Dermis blood vessel endothelial cell (primary cell): ENCODE data around the gene RANBP9. TPM values are rescaled to one million over a fixed set of nuclear protein-coding genes. Genes with fewer than 3 reads are reported as not detected.

Source experiments
- DNase-seq: peaks from one replicate; pipeline ENCODE4 v3.0.0; 2010
- total RNA-seq: library from RNA; depleted of rRNA; stranded (reverse); fragments of >200 nt; gene quantifications from 2 replicates; pipeline ENCODE4 v1.2.3, GENCODE V29; 2014

Gene RANBP9
- total RNA-seq = 23.3 and 62.5 TPM in 2 replicates

DNA sequence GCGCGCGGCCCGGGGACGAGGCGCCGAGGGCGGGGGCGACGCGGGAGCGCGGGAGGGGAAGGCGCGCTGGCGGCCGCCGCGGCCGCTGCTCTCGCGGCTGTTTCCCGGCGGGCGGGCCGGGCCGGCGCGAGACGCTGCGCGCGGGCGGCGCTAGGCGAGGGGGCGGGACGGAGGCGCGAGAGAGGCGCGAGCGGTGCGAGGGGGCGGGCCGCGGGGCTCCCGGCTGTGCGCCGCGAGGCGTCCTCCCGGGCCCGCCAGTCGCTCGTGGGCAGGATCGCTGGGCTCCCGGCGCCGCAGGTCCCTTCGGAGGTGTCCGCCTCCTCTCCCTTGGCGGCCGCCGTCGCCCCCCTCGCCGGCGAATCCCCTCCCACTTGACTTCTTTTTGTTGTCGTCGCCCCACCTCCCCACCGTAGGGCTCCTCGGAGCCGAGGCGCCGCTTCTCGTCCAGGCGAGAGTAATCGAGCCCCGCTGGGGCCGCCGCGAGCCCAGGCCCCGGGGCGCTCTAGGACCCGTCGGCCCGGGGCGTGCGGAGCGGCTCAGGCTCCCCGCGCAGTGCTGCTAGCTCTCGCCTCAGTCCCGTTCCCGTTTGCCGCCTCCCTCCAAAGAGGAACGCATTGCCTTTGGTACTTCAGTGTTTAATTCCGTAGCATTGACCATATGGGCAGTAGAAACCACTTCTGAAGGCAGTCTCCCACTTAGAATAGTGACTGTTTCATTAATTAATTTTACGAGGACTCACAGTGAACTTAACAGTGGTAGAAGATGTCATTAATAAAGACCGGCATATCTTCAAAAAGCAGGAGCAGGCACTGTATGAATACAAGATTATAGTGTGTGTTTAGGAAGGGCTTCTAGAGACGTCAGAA is at the start of gene RANBP9:
Gene RANBP9, minus strand, starts transcription at position 103 of the 866 bp plus-strand sequence. CDS start 330 bp downstream, outside the sequence.
- peak; percentile 90 for DNase-seq

DNA sequence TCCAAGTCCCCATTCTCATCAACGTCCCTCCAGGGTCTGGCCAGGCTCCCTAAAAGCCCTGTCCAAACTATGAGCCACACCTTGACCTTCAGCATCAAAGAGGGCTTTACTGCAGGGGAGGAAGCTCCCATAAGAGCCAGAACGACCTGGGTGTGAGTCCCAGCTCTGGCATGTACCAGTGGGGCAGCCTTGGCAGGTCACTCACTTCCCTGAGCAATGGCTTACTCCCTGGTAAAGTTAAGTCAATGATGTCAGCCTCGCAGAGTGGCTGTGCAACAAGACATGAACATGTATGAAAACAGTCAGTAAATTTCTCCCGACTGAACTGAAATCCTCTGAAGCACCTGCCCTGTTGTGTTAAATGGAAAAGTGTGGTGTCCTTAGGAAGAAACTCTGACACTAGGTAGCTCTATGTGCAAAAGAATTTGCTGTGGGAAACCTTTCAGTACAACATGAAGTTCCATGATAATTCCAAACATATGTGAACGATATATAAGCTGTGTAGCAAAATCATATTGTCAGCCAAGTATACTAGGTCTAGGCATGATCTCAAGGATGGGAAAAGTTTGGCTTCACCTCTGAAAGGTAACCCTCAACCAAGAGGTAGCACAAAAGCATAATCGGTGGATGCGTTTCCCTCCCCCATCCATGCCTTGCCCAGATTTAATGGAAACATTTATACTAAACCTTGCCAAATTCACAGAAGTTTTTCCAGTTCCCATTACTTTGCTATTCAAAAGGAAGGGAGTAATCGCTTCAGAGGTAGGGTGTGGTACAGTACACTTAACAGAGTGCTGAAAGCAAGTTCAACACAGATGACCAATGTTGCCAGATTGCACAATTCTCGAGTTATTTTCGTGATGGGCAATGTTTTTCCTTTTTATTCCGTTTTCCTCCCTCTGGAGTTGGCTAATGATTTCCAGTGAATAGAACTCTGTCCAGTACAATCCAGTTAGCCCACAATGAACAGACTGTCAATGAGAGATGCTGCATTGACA is 49.0 kb upstream of the RANBP9 start:
- no peak for DNase-seq

DNA sequence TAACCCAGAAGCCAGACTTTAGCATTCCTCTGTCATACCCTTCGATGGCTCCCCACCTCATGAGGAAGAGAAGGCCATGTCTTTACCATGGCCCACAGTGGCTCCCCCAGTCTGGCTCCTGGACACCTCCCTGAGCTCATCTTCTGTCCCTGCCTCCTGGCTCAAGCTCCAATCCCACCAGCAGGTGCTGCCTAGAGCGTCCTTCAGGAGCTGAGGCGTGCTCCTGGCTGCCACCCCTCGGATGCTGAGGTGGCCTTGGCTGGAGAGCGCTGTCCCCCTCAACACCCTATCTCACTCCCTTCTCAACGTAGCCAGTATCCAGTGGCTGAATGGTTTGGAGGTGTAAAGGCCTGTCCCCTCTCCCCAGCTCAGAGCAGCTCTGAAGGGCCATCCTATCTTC is 47.4 kb upstream of the RANBP9 start:
- DNase-seq = no peak

DNA sequence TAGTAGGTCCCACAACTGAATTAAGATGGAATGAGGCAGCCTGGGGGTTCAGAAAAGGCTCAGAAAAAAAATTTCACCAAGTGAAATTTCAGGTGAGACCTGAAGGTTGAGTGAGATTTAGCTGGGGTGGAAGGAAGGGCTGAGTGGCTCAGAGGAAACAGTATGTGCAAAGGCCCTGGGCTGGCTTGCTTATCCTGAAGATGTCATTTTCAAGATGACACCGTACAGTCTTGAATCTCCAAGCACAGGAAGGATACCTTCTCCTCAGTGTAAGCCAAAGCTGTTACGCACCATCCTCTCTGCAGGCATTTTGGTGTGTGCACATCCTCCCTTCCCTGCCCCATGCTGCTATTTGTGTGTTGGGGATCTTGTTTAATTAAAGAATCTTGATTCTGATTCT is 43.0 kb upstream of the RANBP9 start:
- no peak for DNase-seq

DNA sequence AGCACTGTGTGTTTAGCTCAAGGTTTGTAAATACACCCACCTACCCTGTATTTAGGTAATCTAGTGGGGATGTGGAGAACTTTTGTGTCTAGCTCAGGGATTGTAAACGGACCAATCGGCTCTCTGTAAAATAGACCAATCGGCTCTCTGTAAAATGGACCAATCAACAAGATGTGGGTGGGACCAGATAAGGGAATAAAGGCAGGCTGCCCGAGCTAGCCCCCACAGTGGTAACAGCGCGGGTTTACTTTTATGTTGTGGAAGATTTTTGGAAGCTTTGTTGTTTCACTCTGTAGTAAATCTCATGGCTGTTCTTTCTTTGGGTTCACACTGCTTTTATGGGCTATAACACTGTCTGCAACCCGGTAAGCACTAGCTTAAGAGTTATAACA is 32.1 kb upstream of the RANBP9 start:
- DNase-seq = no peak

DNA sequence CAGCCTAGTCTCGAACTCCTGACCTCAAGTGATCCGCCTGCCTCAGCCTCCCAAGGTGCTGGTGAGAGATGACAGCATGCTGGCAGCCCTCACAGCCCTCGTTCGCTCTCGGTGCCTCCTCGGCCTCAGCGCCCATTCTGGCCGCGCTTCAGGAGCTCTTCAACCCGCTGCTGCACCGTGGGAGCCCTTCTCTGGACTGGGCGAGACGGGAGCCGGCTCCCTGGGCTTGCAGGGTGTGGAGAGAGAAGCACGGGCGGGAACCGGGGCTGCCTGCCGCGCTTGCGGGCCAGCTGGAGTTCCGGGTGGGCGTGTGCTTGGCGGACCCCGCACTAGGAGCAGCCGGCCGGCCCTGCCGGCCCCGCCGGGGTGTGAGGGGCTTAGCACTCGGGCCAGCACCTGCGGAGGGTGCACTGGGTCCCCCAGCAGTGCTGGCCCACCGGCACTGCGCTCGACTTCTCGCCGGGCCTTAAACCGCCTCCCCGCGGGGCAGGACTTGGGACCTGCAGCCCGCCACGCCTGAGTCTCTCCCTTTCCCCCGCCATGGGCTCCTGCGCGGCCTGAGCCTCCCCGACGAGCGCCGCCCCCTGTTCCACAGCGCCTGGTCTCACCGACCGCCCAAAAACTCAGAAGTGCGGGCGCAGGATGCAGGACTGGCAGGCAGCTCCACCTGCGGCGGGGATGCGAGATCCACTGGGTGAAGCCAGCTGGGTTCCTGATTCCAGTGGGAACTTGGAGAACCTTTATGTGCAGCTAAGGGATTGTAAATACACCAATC is 31.5 kb upstream of the RANBP9 start:
- DNase-seq = no peak

DNA sequence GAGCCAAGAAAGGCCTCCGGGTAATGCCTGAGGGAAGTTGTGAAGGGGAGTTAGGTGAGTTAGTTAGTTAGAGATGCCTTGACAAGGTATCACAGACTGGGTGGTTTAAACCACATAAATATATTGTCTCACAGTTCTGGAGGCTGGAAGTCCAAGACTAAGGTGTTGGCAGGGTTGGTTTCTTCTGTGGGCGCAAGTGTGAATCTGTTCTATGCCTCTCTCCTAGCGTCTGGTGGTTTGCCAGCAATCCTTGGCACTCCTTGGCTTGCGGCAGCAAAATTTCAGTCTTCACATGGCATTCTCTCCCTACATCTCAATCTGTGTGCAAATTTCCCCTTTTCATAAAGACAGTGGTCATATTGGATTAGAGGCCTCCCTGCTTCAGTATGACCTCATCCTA is 29.7 kb upstream of the RANBP9 start:
- DNase-seq = no peak

DNA sequence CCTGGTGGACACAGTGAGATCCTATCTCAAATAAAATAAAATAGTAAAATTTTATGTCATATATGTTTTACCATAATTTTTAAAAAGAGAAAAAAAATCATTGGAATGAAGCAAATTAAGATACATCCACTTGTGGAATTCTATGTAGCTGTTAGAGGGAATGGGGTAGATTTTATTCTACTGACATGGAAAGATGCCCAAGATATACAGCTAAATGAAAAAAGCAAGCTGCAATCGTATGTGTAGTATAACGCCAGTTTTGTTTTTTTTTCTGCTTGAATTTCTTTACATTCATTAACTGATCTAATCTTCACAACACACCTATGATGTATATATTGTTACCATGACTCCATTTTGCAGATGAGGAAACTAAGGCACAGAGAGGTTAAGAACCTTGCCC is 23.4 kb upstream of the RANBP9 start:
- no peak for DNase-seq

DNA sequence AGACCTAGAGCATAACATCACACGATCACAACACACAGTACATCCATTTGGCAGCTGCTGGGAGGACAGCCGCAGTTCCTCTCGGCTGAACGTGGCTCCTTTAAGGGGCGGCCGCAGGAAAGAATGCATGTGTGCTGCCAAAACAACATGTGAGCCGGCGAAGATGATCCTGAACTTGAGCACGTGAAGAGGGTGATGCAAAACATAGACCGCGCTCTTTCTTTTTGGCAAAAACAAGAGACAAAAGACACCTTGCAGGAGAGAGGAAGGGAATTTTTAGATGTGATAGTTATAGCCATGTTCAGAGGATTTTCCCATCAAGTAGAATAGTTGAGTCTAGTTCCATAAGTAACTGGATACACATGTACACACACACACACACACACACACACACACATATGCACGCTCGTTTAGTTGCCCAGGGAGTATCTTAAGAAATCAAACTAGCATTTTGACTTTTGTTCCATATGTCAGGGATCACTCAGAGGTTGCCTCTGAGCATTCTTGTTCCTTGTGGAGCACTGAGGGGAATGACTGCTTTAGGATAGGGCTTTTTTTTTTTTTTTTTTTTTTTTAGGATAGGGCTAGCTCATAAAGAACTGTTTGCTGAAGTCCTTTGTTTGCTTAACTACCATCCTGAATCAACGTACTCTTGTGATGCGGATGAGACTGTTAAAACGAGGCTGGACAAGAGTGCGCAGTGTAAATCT is 21.7 kb upstream of the RANBP9 start:
- DNase-seq = peak; percentile 52

DNA sequence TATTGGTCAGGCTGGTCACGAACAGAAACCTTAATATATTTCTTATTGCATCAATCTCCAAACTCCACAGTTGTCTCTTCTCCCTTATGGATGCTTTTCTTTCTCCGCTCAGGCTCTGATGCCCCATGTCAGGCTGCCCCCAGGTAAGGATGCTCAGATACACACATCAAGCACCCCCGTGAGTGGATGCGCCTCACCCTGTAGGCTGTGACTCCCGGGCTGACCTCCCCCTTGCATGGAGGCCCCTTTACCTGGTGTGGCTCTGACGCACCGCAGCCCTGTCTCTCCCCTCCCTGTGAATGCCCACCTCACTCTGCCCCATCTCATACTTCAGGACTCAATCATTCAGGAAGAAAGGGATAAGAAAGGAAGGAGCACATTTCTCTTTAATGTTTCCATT is 19.1 kb upstream of the RANBP9 start:
- no peak for DNase-seq

DNA sequence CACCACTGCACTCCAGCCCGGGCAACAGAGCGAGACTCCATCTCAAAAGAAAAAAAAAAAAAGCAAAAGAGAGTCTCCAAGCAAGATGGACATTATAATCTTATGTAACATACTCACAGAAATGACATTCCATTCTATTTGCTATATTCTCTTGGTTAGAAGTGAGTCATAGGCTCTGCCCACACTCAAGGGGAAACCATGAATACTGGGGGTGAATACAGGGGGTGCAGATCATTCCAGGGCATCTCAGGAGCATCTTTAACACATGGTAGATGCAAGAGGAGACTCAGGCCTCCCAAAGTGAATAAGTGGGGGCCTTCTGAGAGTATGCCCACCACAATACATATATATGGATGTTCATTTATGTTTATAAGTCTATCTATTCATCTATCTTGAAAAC is 18.3 kb upstream of the RANBP9 start:
- no peak for DNase-seq

DNA sequence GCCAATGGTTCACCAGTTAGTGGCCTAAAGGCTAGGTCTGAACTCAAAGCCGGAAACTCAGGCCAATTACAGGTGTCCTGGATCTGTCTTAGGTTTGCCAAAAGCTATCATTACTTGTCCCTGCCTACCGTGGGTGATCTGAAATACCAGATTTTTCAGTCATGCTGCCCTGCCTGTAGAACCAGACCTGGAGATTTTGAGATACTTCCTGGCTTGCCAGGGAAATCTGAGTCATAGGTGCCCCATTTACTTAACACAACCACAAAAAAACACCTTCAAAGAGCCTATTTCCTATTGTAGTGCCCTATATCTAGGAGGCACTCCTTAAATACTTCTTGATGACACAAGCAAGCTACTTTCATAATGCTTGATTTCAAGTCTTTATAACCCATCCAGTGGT is 13.9 kb upstream of the RANBP9 start:
- DNase-seq = no peak

DNA sequence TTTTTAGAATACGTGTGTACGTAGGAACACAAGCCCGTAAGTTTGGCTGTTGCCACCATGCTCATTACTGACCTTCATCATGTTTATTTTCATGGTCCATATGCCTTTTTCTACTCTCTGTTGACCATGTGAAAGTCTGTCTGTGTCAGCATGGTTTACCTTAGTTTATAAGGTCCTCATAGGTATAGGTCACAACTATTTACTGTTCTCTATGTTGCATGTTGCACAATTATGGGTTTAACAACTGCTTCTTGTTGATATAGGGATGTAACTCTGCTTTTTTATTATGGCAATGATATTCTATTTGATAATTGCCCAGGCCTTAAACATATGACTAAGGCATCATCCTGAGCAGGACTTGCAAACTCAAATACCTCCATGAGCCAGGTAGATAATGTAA is 13.4 kb upstream of the RANBP9 start:
- no peak for DNase-seq

DNA sequence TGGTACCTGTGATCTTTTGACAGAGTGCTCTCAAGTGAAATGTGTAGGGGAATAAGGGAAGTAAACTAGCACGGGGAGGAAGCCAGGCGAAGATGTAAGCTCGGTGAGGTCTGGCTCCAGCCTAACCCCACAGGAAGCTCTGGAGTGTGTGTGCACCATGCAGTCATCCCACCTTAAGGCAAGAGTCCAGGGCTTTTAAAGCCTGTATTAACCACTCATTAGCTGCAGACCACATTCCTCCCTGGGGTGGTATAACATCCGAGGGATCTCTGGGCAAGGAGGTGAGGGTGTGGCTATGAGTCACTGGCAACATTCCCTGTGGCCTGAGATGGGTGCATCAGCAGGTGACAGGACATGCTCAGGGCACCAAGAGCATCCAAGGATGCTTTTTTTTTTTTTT is 12.5 kb upstream of the RANBP9 start:
- no peak for DNase-seq

DNA sequence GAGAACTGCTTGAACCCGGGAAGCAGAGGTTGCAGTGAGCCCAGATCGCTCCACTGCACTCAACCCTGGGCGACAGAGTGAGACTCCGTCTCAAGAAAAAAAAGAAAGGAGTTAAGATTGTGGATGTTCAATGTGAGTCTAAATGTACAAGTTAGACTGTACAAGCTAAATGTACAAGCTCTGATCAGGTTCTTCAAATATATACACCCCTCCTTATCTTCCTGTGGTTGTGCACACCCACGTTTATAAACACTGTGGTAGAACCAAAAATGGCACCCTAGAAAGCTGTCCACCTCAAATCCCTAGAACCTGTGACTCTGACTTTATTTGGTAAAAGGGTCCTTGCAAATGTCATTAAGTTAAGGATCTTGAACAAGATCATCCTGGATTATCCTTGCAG is 11.2 kb upstream of the RANBP9 start:
- no peak for DNase-seq

DNA sequence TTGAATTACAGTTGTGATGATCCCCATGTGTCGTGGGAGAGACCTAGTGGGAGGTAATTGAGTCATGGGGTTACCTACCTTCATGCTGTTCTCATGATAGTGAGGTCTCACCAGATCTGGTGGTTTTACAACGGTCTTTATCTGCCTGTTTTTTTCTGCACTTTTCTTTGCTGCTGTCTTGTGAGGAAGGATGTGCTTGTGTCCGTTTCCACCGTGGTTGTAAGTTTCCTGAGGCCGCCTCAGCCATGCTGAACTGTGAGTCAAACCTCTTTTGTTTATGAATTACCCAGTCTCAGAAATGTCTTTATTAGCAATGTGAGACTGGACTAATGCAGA is 6.5 kb upstream of the RANBP9 start:
- DNase-seq = no peak

DNA sequence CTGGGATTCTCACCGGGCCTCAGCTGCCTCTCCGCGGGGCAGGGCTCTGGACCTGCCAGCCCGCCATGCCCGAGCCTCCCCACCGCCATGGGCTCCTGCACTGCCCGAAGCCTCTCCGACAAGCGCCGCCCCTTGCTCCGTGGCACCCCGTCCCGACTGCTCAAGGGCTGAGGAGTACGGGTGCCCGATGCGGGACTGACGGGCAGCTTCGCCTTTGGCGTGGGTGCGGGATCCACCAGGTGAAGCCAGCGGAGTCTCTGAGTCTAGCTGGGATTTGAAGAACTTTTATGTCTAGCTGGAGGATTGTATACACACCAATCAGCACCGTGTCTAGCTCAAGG is 5.3 kb upstream of the RANBP9 start:
- no peak for DNase-seq

DNA sequence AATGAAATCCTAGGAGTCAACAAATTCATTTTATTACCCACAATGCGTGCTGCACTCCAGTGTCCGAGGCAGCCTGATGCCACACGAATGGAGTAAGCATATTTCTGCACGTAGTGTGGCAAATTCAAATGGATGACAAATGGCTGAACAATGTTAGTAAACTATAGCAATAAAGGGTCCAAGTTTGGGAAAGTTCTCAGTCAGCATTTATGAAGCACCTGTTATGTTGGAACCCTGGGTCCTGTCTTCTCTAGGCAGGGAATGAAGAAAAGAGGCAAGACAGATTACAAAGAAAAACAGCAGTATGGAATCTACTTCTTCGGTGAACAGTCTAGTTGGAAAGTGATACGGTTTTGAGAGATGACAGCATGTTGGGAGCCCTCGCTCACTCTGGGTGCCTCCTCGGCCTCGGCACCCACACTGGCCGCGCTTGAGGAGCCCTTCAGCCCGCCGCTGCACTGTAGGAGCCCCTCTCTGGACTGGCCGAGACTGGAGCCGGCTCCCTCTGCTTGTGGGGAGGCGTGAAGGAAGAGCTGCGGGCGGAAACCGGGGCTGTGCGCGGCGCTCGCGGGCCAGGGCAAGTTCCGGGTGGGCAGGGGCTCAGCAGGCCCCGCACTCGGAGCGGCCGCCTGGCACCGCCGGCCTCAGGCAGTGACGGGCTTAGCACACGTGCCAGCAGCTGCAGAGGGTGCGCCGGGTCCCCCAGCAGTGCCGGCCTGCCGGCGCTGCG is 4.8 kb upstream of the RANBP9 start:
- no peak for DNase-seq

DNA sequence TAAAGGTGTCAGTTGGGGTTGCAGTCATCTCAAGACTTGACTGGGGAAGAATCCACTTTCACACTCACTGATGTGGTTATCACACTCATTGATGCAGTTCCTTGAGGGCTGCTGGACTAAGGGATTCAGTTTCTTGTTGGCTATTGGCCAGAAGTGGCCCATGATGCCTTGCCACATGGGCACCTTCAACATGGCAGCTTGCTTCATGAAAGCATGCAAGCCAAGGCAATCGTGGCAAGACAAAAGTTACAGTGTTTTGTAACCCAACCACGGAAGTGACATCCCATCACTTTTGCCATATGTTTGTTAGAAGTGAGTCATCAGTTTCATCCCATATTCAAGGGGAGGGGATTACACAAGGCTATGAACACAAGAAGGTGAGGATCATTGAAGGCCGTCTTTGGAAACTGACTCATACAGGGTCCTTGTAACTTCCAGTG is 3.8 kb upstream of the RANBP9 start:
- no peak for DNase-seq

DNA sequence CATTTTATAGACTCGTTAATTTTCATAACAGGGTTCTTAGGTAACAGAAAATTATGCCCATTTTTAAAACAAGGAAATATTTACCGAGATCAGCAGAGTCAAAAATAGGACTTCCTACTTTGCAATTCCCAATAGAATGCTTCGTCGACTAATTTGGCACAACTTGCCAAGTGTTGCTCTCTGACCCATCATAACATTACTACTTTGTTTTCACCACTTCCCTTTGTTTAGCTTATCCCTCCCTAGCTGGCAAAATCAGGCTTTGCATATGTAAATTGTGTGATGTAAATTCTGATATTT is 914 bp upstream of the RANBP9 start:
- DNase-seq = peak; percentile 70

DNA sequence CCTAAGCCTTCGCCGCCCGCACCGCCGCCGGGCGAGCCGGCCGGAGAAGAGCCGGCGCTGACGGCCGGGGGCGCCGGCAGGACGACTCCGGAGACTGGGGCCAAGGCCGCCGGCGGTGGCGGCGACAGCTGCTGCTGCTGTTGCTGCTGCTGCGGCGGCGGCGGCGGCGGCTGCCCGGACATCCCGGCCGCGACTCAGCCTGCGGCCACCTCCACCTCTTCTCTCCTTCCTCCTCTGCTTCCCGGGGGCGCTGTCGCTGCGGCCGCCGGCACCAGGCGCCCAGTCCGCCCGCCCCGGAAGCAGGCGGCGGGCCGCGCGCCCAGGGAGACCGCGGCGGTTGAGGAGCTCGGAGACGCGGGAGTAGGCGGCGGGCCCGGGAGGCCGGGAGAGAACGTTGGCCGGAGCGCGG is 307 bp downstream of the RANBP9 start:
- no peak for DNase-seq
